Osteoblast (primary cell): ENCODE data around the gene LIN9. TPM values are rescaled to one million over a fixed set of nuclear protein-coding genes. Genes with fewer than 3 reads are reported as not detected.

Experiments
- DNase-seq: peaks from one replicate; pipeline ENCODE4 v3.0.0; 2011; ENCODE audit warnings: low spot score, mixed read lengths; ENCODE audit not compliant: insufficient read length; ENCODE audit errors: missing footprints
- H2AFZ ChIP-seq: 2 replicates; pipeline ENCODE4 v1.6.0; 2011; ENCODE audit warnings: mild to moderate bottlenecking, low read length
- H3K27ac ChIP-seq: 2 replicates; pipeline ENCODE4 v1.5.1; 2011; ENCODE audit warnings: mild to moderate bottlenecking, low read depth, low read length, moderate library complexity
- H3K27me3 ChIP-seq: 2 replicates; pipeline ENCODE4 v1.6.0; 2012; ENCODE audit warnings: mild to moderate bottlenecking, control low read depth, inconsistent platforms, low read length, moderate library complexity; ENCODE audit not compliant: insufficient read depth
- H3K36me3 ChIP-seq: 2 replicates; pipeline ENCODE4 v1.5.1; 2011; ENCODE audit warnings: mild to moderate bottlenecking, low read length, control low read depth, moderate library complexity; ENCODE audit not compliant: insufficient read depth
- H3K4me1 ChIP-seq: 2 replicates; pipeline ENCODE4 v1.5.1; 2011; ENCODE audit warnings: mild to moderate bottlenecking, low read length, control low read depth, moderate library complexity; ENCODE audit not compliant: insufficient read depth
- H3K4me2 ChIP-seq: 2 replicates; pipeline ENCODE4 v1.6.0; 2011; ENCODE audit warnings: mild to moderate bottlenecking, low read length; ENCODE audit not compliant: insufficient read depth
- H3K4me3 ChIP-seq: fragments of 200-600 bp; sonication (generic); 3 replicates; pipeline ENCODE4 v1.5.1; 2012; ENCODE audit warnings: mild to moderate bottlenecking, low read length, inconsistent platforms; ENCODE audit not compliant: insufficient read depth
- H3K79me2 ChIP-seq: 2 replicates; pipeline ENCODE4 v1.6.0; 2012; ENCODE audit warnings: mild to moderate bottlenecking, low read length, control low read depth, inconsistent platforms; ENCODE audit not compliant: insufficient read depth
- H3K9me3 ChIP-seq: 2 replicates; pipeline ENCODE4 v1.5.1; 2011; ENCODE audit warnings: low read depth, low read length, control low read depth
- H4K20me1 ChIP-seq: 2 replicates; pipeline ENCODE4 v1.6.0; 2012; ENCODE audit warnings: mild to moderate bottlenecking, low read length, control low read depth; ENCODE audit not compliant: insufficient read depth
- total RNA-seq: library from RNA; depleted of rRNA; stranded (reverse); fragments of >200 nt; gene quantifications from 2 replicates; pipeline ENCODE4 v1.2.3, GENCODE V29; 2012
- TF ChIP-seq, protein P1 (sequence below): IDR thresholded peaks from 2 replicates; pipeline ENCODE4 v1.5.1; 2011; ENCODE audit warnings: mild to moderate bottlenecking, low read depth, low read length, moderate library complexity; ENCODE audit errors: extremely low read depth

The LIN9 gene
- total RNA-seq, 1 donor = 2.5 TPM

DNA sequence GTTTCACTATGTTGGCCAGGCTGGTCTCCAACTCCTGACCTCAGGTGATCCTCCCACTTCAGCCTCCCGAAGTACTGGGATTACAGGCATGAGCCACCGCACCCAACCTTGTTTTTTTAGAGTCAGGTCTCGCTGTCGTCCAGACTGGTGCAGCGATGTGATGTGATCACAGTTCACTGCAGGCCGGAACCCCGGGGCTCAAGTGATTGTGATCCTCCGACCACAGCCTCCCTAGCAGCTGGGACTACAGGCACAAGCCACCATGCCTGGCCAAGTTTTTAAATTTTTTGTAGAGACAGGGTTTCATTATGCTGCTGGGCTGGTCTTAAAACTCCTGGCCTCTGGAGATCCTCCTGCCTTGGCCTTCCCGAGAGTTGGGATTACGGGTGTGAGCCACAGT, 46.1 kb upstream of the LIN9 start:
- H3K79me2 ChIP-seq = no peaks in the 10 kb centered on the region
- TF ChIP-seq, protein P1, sequence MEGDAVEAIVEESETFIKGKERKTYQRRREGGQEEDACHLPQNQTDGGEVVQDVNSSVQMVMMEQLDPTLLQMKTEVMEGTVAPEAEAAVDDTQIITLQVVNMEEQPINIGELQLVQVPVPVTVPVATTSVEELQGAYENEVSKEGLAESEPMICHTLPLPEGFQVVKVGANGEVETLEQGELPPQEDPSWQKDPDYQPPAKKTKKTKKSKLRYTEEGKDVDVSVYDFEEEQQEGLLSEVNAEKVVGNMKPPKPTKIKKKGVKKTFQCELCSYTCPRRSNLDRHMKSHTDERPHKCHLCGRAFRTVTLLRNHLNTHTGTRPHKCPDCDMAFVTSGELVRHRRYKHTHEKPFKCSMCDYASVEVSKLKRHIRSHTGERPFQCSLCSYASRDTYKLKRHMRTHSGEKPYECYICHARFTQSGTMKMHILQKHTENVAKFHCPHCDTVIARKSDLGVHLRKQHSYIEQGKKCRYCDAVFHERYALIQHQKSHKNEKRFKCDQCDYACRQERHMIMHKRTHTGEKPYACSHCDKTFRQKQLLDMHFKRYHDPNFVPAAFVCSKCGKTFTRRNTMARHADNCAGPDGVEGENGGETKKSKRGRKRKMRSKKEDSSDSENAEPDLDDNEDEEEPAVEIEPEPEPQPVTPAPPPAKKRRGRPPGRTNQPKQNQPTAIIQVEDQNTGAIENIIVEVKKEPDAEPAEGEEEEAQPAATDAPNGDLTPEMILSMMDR = no peak
- DNase-seq = no peak
- H3K27me3 ChIP-seq = no peaks in the 10 kb centered on the region
- H3K9me3 ChIP-seq = no peaks in the 10 kb centered on the region
- no peaks in the 10 kb centered on the region for H4K20me1 ChIP-seq
- H3K4me3 ChIP-seq = no peak overlapping the region
- peaks cover 15% of the 10 kb centered on the region for H3K36me3 ChIP-seq
- H3K4me1 ChIP-seq = no peaks in the 10 kb centered on the region
- no peak overlapping the region for H3K27ac ChIP-seq
- H2AFZ ChIP-seq = no peak overlapping the region
- no peak overlapping the region for H3K4me2 ChIP-seq

- no peak for DNase-seq
- no peak overlapping the region for H3K4me2 ChIP-seq
- no peaks in the 10 kb centered on the region for H3K4me1 ChIP-seq
- H3K36me3 ChIP-seq = peaks cover 5% of the 10 kb centered on the region
- H4K20me1 ChIP-seq = no peaks in the 10 kb centered on the region
- no peak overlapping the region for H2AFZ ChIP-seq
- no peaks in the 10 kb centered on the region for H3K9me3 ChIP-seq
- H3K4me3 ChIP-seq = no peak overlapping the region
- TF ChIP-seq, protein P1 = no peak
- H3K27me3 ChIP-seq = no peaks in the 10 kb centered on the region
- H3K79me2 ChIP-seq = no peaks in the 10 kb centered on the region
- H3K27ac ChIP-seq = no peak overlapping the region
These were observed 44.9 kb upstream of the LIN9 start for GRCh38 chr1:226353698-226354525.

- H3K79me2 ChIP-seq = no peaks in the 10 kb centered on the region
- no peak for DNase-seq
These were observed 42.7 kb upstream of the LIN9 start for GRCh38 chr1:226351709-226352108.

DNA sequence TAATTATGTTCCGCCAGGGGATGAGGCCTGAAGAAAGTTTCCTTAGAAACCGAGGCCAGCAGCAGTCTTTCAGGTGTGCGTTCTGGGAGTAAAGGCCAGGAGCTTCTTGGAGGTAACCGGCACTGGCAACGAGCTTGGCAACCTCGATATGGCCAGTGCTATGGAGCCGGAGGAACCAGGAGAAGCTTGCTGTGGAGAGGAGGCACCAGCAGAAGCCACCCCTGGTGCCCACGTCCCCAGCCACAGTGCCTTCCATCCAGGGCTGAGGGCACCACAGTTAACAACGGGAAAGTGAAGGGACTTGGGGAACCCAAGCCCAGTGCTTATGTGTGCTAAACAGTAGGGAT, 41.5 kb upstream of the LIN9 start:
- Histone ChIP-seq H3K27me3 (no peaks in the 10 kb centered on the region), H3K4me3 (no peak overlapping the region), H3K4me2 (no peak overlapping the region), H3K79me2 (no peaks in the 10 kb centered on the region), H3K27ac (no peak overlapping the region), H2AFZ (peak overlapping the region; percentile 35), H3K4me1 (no peaks in the 10 kb centered on the region), H4K20me1 (no peaks in the 10 kb centered on the region), H3K9me3 (no peaks in the 10 kb centered on the region), H3K36me3 (no peaks in the 10 kb centered on the region)
- DNase-seq = no peak
- TF ChIP-seq, protein P1 = no peak

More at GRCh38 chr1:226351709-226352108, 42.7 kb upstream of the LIN9 start:
- TF ChIP-seq, protein P1 = no peak
- Histone ChIP-seq H3K27ac (no peak overlapping the region), H3K4me2 (no peak overlapping the region), H3K36me3 (no peaks in the 10 kb centered on the region), H3K9me3 (no peaks in the 10 kb centered on the region), H4K20me1 (no peaks in the 10 kb centered on the region), H3K4me1 (no peaks in the 10 kb centered on the region), H3K27me3 (no peaks in the 10 kb centered on the region), H3K4me3 (no peak overlapping the region), H2AFZ (no peak overlapping the region)
